ENCODE measurements around the gene DNM1. TPM values are rescaled to one million over a fixed set of nuclear protein-coding genes. Genes with fewer than 3 reads are reported as not detected.

DNM1 gene
- total and polyA plus RNA-seq, 3 experiments from 2014 or later = 0.18 to 0.66 (median 0.26) TPM

DNA sequence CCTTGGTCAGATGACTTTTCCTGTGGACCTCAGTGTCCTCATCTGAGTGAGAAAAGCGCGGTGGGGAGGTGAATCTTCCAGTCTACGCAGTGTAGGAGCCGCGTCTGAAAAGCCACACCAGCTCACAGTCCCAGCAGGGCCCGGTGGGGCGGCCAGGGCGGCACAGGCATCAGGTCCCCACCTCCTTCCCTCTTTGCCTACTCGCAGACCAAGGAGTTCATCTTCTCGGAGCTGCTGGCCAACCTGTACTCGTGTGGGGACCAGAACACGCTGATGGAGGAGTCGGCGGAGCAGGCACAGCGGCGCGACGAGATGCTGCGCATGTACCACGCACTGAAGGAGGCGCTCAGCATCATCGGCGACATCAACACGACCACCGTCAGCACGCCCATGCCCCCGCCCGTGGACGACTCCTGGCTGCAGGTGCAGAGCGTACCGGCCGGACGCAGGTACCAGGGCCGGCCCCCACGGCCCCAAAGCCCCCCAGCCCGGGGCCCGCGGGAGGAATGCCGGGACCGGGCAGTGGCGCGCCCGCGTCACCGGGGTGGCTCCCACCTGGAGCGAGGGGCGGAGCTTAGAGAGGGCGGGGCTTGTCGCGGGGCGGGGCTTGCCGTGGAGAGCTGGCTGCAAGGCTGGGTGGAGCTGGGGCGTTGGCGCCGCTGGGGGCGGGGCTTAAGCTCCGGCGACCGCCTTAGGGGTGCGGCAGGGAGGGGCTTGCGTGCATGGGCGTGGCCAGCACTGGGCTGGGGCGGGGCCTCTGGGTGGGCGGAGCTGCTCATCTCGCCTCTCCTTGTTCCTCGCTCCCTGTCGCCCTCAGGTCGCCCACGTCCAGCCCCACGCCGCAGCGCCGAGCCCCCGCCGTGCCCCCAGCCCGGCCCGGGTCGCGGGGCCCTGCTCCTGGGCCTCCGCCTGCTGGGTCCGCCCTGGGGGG lies 47.0 kb downstream of the DNM1 start:
- Mint-ChIP-seq H3K4me3 (peak overlapping the region; percentile 83 to 90 (median 87)), H3K27me3 (peaks cover 3 to 5% of the 10 kb centered on the region in 2 donors), H3K9me3 (no peaks in the 10 kb centered on the region), H3K27ac (peak overlapping the region; percentile 72 to 95 (median 88)), H3K36me3 (no peaks in the 10 kb centered on the region), H3K4me1 (peaks cover 17 to 23% (median 20%) of the 10 kb centered on the region in 3 donors)
- Histone ChIP-seq H3K27ac (ENCODE audit: low read depth, low read length) (peak overlapping the region; percentile 51), H3K4me1 (ENCODE audit: insufficient read depth, low read length) (peaks cover 19% of the 10 kb centered on the region), H3K9me3 (ENCODE audit: low read length) (no peaks in the 10 kb centered on the region), H3K27me3 (ENCODE audit: insufficient read depth, low read length, poor library complexity, severe bottlenecking) (no peaks in the 10 kb centered on the region), H3K4me3 (ENCODE audit: low read length) (peak overlapping the region; percentile 71), H3K36me3 (ENCODE audit: insufficient read depth, low read length) (no peaks in the 10 kb centered on the region)
- peak; percentile 95 to 99 (median 98) for DNase-seq
- ChIA-PET POLR2A (interaction anchor here (0.6 to 2.1 kb wide), 5 partner anchors 21 to 170 kb away, joined by 3 to 20 read pairs (median 3); partner anchors contain the start of genes CERCAM, DNM1, GOLGA2 and SWI5), CTCF (interaction anchor here (0.7 to 2.3 kb wide), 7 partner anchors 9 to 568 kb away, joined by 3 to 7 read pairs (median 3); partner anchors contain the start of genes ENDOG, GOLGA2 and SWI5)

DNA sequence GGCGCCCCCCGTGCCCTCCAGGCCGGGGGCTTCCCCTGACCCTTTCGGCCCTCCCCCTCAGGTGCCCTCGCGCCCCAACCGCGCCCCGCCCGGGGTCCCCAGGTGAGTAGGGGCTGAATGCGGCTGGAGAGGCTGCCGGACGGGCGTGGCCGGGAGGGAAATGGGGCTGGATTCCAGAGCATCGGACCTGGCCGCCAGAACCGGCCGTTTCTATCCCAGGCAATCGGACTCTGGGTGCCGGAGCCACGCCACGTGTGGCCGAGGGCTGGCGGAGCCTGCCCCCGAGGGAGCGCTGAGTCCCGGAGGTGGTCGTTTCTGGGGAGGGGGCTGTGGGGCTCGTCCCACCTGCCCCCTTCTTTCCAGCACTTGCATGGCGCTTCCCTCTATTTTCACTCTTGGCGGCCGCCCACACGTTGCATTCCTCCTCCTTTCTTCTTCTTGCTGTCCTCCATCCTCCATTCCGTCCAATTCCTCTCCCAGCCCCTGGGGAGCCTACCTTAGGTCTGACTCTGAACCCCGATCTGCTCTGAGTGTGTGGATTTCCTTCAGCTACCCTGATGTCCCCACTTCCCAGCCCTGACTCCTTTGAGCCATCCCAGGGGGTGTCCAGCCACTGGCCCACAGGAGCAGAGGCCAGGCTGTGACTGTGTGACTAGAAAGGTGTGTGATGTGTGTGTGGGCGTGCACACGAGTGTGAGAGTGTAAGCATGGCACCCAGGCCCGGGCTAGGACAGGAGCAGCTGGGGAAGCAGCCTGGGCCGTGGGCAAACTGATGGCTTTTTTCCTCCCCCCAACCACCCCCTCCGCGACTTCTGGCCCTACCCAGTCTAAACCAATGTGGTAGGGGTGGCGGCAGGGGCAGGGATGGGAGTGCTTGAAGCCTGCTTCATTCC lies 47.9 kb downstream of the DNM1 start:
- H3K36me3 Mint-ChIP-seq = peaks cover 0 to under 1% (median 0%) of the 10 kb centered on the region in 3 donors
- H3K27ac ChIP-seq (ENCODE audit: low read depth, low read length) = no peak overlapping the region

DNA sequence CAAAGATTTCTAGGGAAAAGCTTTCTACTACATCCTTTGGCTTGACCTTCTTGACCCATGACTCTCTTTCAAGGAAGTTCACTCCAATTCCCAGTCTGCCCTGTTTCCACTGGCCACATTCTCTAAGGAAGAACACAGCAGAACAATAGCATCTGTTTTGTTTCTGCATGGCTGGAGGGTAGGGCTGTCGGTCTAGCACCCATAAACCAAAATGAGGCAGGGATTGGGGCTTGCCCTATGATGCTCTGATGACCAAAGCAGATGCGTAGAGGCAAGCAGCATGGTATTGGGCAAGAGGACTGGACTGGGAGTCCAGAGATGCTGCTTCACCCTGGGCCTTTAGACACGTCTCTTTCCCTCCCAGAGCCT lies 48.5 kb downstream of the DNM1 start:
- H3K36me3 ChIP-seq (ENCODE audit: insufficient read depth, low read length) = no peaks in the 10 kb centered on the region
- peaks cover 0 to 2% (median 0%) of the 10 kb centered on the region in 3 donors for H3K36me3 Mint-ChIP-seq
- H3K27me3 Mint-ChIP-seq = peaks cover 0 to 1% of the 10 kb centered on the region in 2 donors
- peak overlapping the region in 5 of 8 donors; percentile 5 to 79 (median 54) for H3K27ac Mint-ChIP-seq
- no peaks in the 10 kb centered on the region for H3K9me3 Mint-ChIP-seq
- POLR2A ChIA-PET = no interaction called here
- no peak for DNase-seq
- no peak overlapping the region for H3K27ac ChIP-seq (ENCODE audit: low read depth, low read length)
- no peaks in the 10 kb centered on the region for H3K27me3 ChIP-seq (ENCODE audit: insufficient read depth, low read length, poor library complexity, severe bottlenecking)
- CTCF ChIA-PET = no interaction called here
- H3K4me3 Mint-ChIP-seq = peak overlapping the region; percentile 60 to 86 (median 78)
- H3K9me3 ChIP-seq (ENCODE audit: low read length) = no peaks in the 10 kb centered on the region
- H3K4me1 Mint-ChIP-seq = peaks cover 13 to 20% (median 17%) of the 10 kb centered on the region in 3 donors
- peaks cover 19% of the 10 kb centered on the region for H3K4me1 ChIP-seq (ENCODE audit: insufficient read depth, low read length)
- no peak overlapping the region for H3K4me3 ChIP-seq (ENCODE audit: low read length)

More for the DNA sequence above, 47.9 kb downstream of the DNM1 start:
- Mint-ChIP-seq H3K9me3 (no peaks in the 10 kb centered on the region), H3K27me3 (peaks cover 0 to 1% of the 10 kb centered on the region in 2 donors), H3K4me1 (peaks cover 13 to 20% (median 17%) of the 10 kb centered on the region in 3 donors), H3K4me3 (peak overlapping the region; percentile 75 to 86 (median 82)), H3K27ac (peak overlapping the region in 5 of 8 donors; percentile 14 to 79 (median 56))
- ChIA-PET POLR2A (interaction anchor here (0.8 to 2.1 kb wide), 4 partner anchors 20 to 169 kb away, joined by 3 to 20 read pairs (median 3); partner anchors contain the start of genes CERCAM, DNM1, GOLGA2 and SWI5), CTCF (interaction anchor here (1.1 to 2.3 kb wide), 6 partner anchors 10 to 567 kb away, joined by 3 to 7 read pairs (median 3); partner anchors contain the start of genes ENDOG, GOLGA2 and SWI5)
- peak overlapping the region; percentile 32 for H3K4me3 ChIP-seq (ENCODE audit: low read length)
- H3K36me3 ChIP-seq (ENCODE audit: insufficient read depth, low read length) = no peaks in the 10 kb centered on the region
- DNase-seq = no peak
- no peaks in the 10 kb centered on the region for H3K27me3 ChIP-seq (ENCODE audit: insufficient read depth, low read length, poor library complexity, severe bottlenecking)
- H3K9me3 ChIP-seq (ENCODE audit: low read length) = no peaks in the 10 kb centered on the region
- peaks cover 19% of the 10 kb centered on the region for H3K4me1 ChIP-seq (ENCODE audit: insufficient read depth, low read length)

DNA sequence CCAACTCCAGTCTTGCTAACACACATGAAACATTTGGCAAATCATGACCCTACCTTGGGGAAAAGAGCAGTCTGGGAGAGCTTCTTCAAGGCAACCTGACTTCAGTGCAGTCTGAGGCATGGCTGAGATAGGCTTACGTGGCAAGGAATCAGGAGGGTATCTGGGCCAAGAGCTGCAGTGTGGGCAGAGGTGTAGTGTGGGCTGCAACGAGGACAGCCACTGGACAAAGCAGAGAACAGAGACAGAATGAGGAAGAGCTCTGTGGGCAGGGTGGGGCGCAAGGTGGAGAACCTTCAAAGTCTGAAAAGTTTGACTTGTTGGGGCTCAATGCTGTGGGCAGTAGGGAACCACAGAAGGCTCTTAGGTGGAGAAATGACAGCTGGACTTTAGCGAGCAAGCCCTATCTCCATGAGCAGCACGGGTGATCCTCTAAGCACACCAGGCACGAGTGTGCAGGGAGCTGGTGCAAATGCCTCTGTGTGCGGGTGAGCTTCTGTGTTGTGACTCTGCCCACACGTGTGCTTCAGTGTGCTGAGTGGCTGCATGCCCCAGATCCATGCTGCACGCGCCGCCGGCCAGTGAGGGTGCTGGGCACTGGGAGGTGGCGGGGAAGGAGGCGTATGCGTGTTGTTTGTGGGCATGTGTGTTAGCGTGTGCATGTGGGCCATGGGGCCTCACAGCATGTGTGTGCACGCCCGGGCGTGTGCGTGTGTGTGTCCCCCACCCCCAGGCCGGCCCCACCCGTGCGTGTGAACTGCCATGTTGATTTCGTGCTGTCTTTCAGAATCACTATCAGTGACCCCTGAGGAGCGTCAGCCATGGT lies 49.3 kb downstream of the DNM1 start:
- Histone ChIP-seq H3K9me3 (ENCODE audit: low read length) (no peaks in the 10 kb centered on the region), H3K4me3 (ENCODE audit: low read length) (no peak overlapping the region), H3K27me3 (ENCODE audit: insufficient read depth, low read length, poor library complexity, severe bottlenecking) (no peaks in the 10 kb centered on the region), H3K27ac (ENCODE audit: low read depth, low read length) (no peak overlapping the region), H3K36me3 (ENCODE audit: insufficient read depth, low read length) (no peaks in the 10 kb centered on the region), H3K4me1 (ENCODE audit: insufficient read depth, low read length) (peaks cover 19% of the 10 kb centered on the region)
- peak overlapping the region in 5 of 7 donors; percentile 1 to 83 (median 11) for H3K4me3 Mint-ChIP-seq
- peaks cover 13 to 20% (median 17%) of the 10 kb centered on the region in 3 donors for H3K4me1 Mint-ChIP-seq
- ChIA-PET POLR2A (no interaction called here), CTCF (interaction anchor here (1.0 kb wide), 1 partner anchor 89 kb away, joined by 3 read pairs; no protein-coding TSS in a partner anchor)
- no peak for DNase-seq
- peak overlapping the region in 3 of 8 donors; percentile 4 to 23 (median 11) for H3K27ac Mint-ChIP-seq
- no peaks in the 10 kb centered on the region for H3K9me3 Mint-ChIP-seq
- H3K27me3 Mint-ChIP-seq = peaks cover 0 to 1% of the 10 kb centered on the region in 2 donors
- peaks cover 1 to 10% (median 1%) of the 10 kb centered on the region in 3 donors for H3K36me3 Mint-ChIP-seq

DNA sequence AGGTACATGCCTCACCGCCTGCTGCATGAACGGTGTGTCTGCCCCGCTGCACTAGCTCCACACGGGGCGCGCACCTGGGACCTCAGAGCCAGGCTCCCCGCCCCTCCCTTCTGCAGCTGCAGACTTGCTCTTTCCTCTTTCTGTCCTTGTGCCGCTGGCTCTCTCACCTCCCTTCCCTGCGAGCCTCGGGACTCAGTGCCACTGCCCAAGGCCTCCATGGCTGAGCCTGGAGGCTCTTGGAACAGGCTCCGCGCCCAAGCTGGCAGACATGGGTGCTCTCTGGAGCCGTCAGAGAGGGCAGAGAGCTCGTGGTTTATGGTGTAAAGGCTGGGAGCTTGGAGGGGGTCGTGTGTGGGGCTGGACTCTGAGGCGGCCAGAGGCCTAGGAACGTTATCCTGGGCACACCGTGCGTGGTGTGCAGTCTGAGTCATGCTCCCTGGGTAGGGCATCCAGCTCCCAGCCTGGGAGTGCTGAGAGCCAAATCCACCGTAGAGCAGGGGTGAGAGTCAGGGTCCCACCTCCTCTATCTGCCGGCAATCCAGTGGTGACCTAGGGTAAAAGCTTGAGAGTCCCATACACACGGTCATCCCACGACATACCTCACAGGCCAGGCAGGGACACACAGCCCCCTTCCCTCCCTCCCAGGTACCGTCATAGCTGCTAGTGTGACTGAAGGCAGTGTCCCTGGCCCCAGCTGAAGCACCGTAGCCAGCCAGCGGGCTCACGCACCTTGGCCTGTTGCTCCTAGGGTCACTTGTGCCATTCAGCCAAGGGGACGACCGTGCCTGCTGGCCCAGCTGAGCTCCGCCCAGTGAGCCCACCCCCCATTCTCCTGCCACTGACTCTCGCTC lies 50.2 kb downstream of the DNM1 start:
- Histone ChIP-seq H3K36me3 (ENCODE audit: insufficient read depth, low read length) (no peaks in the 10 kb centered on the region), H3K27ac (ENCODE audit: low read depth, low read length) (no peak overlapping the region), H3K4me3 (ENCODE audit: low read length) (no peak overlapping the region), H3K4me1 (ENCODE audit: insufficient read depth, low read length) (peaks cover 19% of the 10 kb centered on the region), H3K9me3 (ENCODE audit: low read length) (no peaks in the 10 kb centered on the region), H3K27me3 (ENCODE audit: insufficient read depth, low read length, poor library complexity, severe bottlenecking) (no peaks in the 10 kb centered on the region)
- Mint-ChIP-seq H3K4me3 (no peak overlapping the region), H3K36me3 (peaks cover 1 to 17% (median 3%) of the 10 kb centered on the region in 3 donors), H3K27me3 (peaks cover 0 to 1% of the 10 kb centered on the region in 2 donors), H3K9me3 (no peaks in the 10 kb centered on the region), H3K4me1 (peaks cover 13 to 20% (median 17%) of the 10 kb centered on the region in 3 donors), H3K27ac (no peak overlapping the region)
- POLR2A ChIA-PET = no interaction called here
- no peak for DNase-seq
- CTCF ChIA-PET = interaction anchor here (1.0 kb wide), 1 partner anchor 88 kb away, joined by 3 read pairs; no protein-coding TSS in a partner anchor

DNA sequence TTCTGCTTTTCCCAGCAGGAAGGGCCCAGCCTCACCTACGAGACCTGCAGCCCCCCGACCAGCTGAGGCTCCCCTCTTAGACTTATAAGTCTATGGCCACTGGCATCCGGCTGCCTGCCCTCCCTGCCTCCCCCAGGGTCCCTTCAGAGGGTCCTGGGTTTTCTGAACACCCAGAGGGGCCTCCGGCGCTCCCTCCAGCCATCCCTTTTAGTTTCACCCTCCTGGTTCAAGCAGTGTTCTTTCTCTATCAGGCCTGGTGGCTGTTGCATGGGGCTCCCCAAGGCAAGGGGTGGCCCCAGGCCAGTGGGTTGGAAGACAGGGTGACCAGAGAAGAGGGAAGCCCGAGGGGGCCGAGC lies 50.8 kb downstream of the DNM1 start:
- Mint-ChIP-seq H3K27ac (no peak overlapping the region), H3K4me3 (no peak overlapping the region), H3K36me3 (peaks cover 1 to 22% (median 3%) of the 10 kb centered on the region in 3 donors), H3K27me3 (peaks cover 0 to 1% of the 10 kb centered on the region in 2 donors), H3K4me1 (peaks cover 13 to 20% (median 17%) of the 10 kb centered on the region in 3 donors), H3K9me3 (no peaks in the 10 kb centered on the region)
- CTCF ChIA-PET = interaction anchor here (1.4 kb wide), 1 partner anchor 15 kb away, joined by 3 read pairs; no protein-coding TSS in a partner anchor
- H3K27me3 ChIP-seq (ENCODE audit: insufficient read depth, low read length, poor library complexity, severe bottlenecking) = no peaks in the 10 kb centered on the region
- no peak for DNase-seq
- no peak overlapping the region for H3K4me3 ChIP-seq (ENCODE audit: low read length)
- no peaks in the 10 kb centered on the region for H3K36me3 ChIP-seq (ENCODE audit: insufficient read depth, low read length)
- no peaks in the 10 kb centered on the region for H3K9me3 ChIP-seq (ENCODE audit: low read length)
- H3K27ac ChIP-seq (ENCODE audit: low read depth, low read length) = no peak overlapping the region
- peaks cover 19% of the 10 kb centered on the region for H3K4me1 ChIP-seq (ENCODE audit: insufficient read depth, low read length)
- POLR2A ChIA-PET = no interaction called here

Data from CD8-positive, alpha-beta memory T cell (primary cell).